ENCODE measurements around the gene SETDB2.

Gene SETDB2

GRCh38 chr13:49536144-49536873 is 92.2 kb downstream of the SETDB2 start:
- DNase-seq: no peak

DNA sequence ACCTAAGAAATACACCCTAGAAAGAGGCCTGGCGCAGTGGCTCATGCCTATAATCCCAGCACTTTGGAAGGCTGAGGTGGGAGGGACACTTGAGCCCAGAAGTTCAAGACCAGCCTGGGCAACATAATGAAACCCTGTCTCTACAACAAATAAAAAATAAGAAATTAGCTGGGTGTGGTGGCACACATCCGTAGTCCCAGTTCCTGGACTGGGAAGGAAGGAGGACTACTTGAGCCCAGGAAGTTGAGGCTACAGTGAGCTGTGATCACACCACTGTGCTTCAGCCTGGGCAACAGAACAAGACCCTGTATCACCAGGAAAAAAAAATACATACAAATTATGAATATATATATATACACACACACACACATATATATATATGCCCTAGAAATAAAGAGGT is 94.3 kb downstream of the SETDB2 start:
- no peak for DNase-seq

- no peak for DNase-seq
Measured at GRCh38 chr13:49539313-49539712, 95.2 kb downstream of the SETDB2 start.

- no peak for DNase-seq
Measured at GRCh38 chr13:49539746-49540145, 95.7 kb downstream of the SETDB2 start.

GRCh38 chr13:49540552-49540951 is 96.5 kb downstream of the SETDB2 start:
- no peak for DNase-seq

- no peak for DNase-seq
Measured at GRCh38 chr13:49543656-49544055, 99.6 kb downstream of the SETDB2 start.
